CD14-positive monocyte (primary cell): ENCODE data around the gene FRMD7. TPM values are rescaled to one million over a fixed set of nuclear protein-coding genes. Genes with fewer than 3 reads are reported as not detected.

Experiments
- DNase-seq, 3 donors: peaks; one replicate each; pipeline ENCODE4 v3.0.0-alpha.2; 2011 to 2022
- H2AFZ ChIP-seq: 2 replicates; pipeline ENCODE4 v1.6.0; 2012; ENCODE audit warnings: mild to moderate bottlenecking, low read depth, low read length, inconsistent platforms; ENCODE audit not compliant: insufficient read depth, poor library complexity, severe bottlenecking
- H3K27ac ChIP-seq, 2 donors: 1 replicate in 1 of 2; 2 replicates in 1 of 2; pipeline ENCODE4 v1.5.1; 2012 to 2013; ENCODE audit warnings: low read length in 2 of 2, control low read depth in 1 of 2, inconsistent platforms in 1 of 2, low read depth in 1 of 2, mild to moderate bottlenecking in 1 of 2
- H3K27me3 ChIP-seq, 2 donors: one replicate each; pipeline versions ENCODE4 v1.6.0 to v1.6.1; 2011 to 2013; ENCODE audit warnings: low read length in 2 of 2; ENCODE audit not compliant: control insufficient read depth in 2 of 2, insufficient read depth in 2 of 2
- H3K36me3 ChIP-seq, 2 donors: replicated peaks in 1 of 2; 1 replicate in 1 of 2; 2 replicates in 1 of 2; pipeline versions ENCODE4 v1.5.1 to v1.6.1; 2012 to 2013; ENCODE audit warnings: low read length in 2 of 2, control low read depth in 1 of 2, inconsistent platforms in 1 of 2, mild to moderate bottlenecking in 1 of 2; ENCODE audit not compliant: insufficient read depth in 2 of 2, control insufficient read depth in 1 of 2
- H3K4me1 ChIP-seq, 2 donors: 1 replicate in 1 of 2; 2 replicates in 1 of 2; pipeline versions ENCODE4 v1.5.1 to v1.6.1; 2012 to 2013; ENCODE audit warnings: low read length in 2 of 2, control low read depth in 1 of 2, inconsistent platforms in 1 of 2, mild to moderate bottlenecking in 1 of 2, moderate library complexity in 1 of 2; ENCODE audit not compliant: insufficient read depth in 2 of 2, control insufficient read depth in 1 of 2
- H3K4me2 ChIP-seq: replicated peaks from 2 replicates; pipeline ENCODE3; 2012; ENCODE audit warnings: low read length, moderate library complexity, mild to moderate bottlenecking; ENCODE audit not compliant: poor library complexity, severe bottlenecking; ENCODE audit errors: extremely low read depth
- H3K4me3 ChIP-seq, 3 experiments: fragments of 200-600 bp in 1 of 3; sonication (generic) in 1 of 3; replicated peaks in 1 of 3; 1 replicate in 2 of 3; 2 replicates in 1 of 3; pipeline ENCODE4 v1.5.1; 2011 to 2013; ENCODE audit warnings: low read length in 3 of 3, mild to moderate bottlenecking in 3 of 3, control low read depth in 2 of 3, low read depth in 2 of 3, inconsistent platforms in 1 of 3, moderate library complexity in 1 of 3
- H3K79me2 ChIP-seq: 2 replicates; pipeline ENCODE4 v1.6.0; 2012; ENCODE audit warnings: mild to moderate bottlenecking, control low read depth, inconsistent platforms, low read length, moderate library complexity; ENCODE audit not compliant: insufficient read depth
- H3K9ac ChIP-seq: 2 replicates; pipeline ENCODE4 v1.6.0; 2017; ENCODE audit warnings: low read length, mild to moderate bottlenecking; ENCODE audit not compliant: insufficient read depth, poor library complexity, severe bottlenecking
- H3K9me3 ChIP-seq, 2 donors: replicated peaks in 1 of 2; 1 replicate in 1 of 2; 2 replicates in 1 of 2; pipeline versions ENCODE4 v1.5.1 to v1.6.1; 2012 to 2013; ENCODE audit warnings: low read length in 2 of 2, control low read depth in 1 of 2; ENCODE audit not compliant: control insufficient read depth in 1 of 2, insufficient read depth in 1 of 2
- H4K20me1 ChIP-seq: 2 replicates; pipeline ENCODE4 v1.6.0; 2012; ENCODE audit warnings: mild to moderate bottlenecking, low read length, control low read depth, moderate library complexity; ENCODE audit not compliant: insufficient read depth
- H3K27ac Mint-ChIP-seq, 7 donors: one replicate each; pipeline ENCODE4 v1.8.0; 2020; ENCODE audit warnings: mild to moderate bottlenecking in 7 of 7, mixed read lengths in 7 of 7, moderate library complexity in 6 of 7, inconsistent platforms in 2 of 7
- H3K27me3 Mint-ChIP-seq, 3 donors: one replicate each; pipeline ENCODE4 v1.8.0; 2021 to 2022; ENCODE audit warnings: low read depth in 3 of 3, mild to moderate bottlenecking in 3 of 3, mixed read lengths in 3 of 3, moderate library complexity in 3 of 3, inconsistent platforms in 1 of 3
- H3K36me3 Mint-ChIP-seq, 2 donors: one replicate each; pipeline ENCODE4 v1.8.0; 2020; ENCODE audit warnings: mixed read lengths in 2 of 2, inconsistent platforms in 1 of 2, mild to moderate bottlenecking in 1 of 2
- H3K4me1 Mint-ChIP-seq: one replicate; pipeline ENCODE4 v1.8.0; 2020; ENCODE audit warnings: mild to moderate bottlenecking, mixed read lengths
- H3K4me3 Mint-ChIP-seq, 2 donors: one replicate each; pipeline ENCODE4 v1.8.0; 2020; ENCODE audit warnings: mild to moderate bottlenecking in 2 of 2, mixed read lengths in 2 of 2, moderate library complexity in 1 of 2
- H3K9me3 Mint-ChIP-seq, 7 donors: one replicate each; pipeline ENCODE4 v1.8.0; 2020 to 2022; ENCODE audit warnings: mixed read lengths in 7 of 7, mild to moderate bottlenecking in 6 of 7, moderate library complexity in 6 of 7, inconsistent platforms in 2 of 7
- CTCF ChIP-seq: fragments of 200-600 bp; IDR thresholded peaks from one replicate; pipeline ENCODE4 v1.8.0; 2022; ENCODE audit warnings: antibody characterized with exemption, mild to moderate bottlenecking
- WGBS: methylation state at CpG from one replicate; pipeline ENCODE4 v1.1.5; 2013; ENCODE audit warnings: missing lambda C conversion rate; ENCODE audit not compliant: insufficient coverage; 5-methylcytosine and 5-hydroxymethylcytosine counted together
- intact Hi-C, 2 donors: fragments of 100-400 bp; cut with micrococcal nuclease; formaldehyde crosslinking; loops; one replicate each; pipeline versions ENCODE4 v1.15.0 to v1.15.1; 2023
- polyA plus RNA-seq, 3 donors: library from polyadenylated mRNA; depleted of rRNA in 1 of 3; unstranded in 2 of 3; stranded (reverse) in 1 of 3; fragments of 300-500 nt in 2 of 3; fragments of >200 nt in 1 of 3; fragmentation: Illumina TruSeq in 2 of 3; gene quantifications; 1 replicate in 2 of 3; 2 replicates in 1 of 3; pipeline ENCODE4 v1.2.3, GENCODE V29; 2012 to 2021

Gene FRMD7
- polyA plus RNA-seq, 3 donors, result not detected

- no peak overlapping the region for H3K4me3 Mint-ChIP-seq
- no peaks in the 10 kb centered on the region for H3K36me3 Mint-ChIP-seq
Observed at GRCh38 chrX:132115792-132116191, 12.0 kb downstream of the FRMD7 start.

GRCh38 chrX:132114607-132115006, 13.2 kb downstream of the FRMD7 start:
- Histone ChIP-seq H3K9ac (no peak overlapping the region), H3K27ac (no peak overlapping the region), H3K4me2 (no peak overlapping the region), H2AFZ (no peak overlapping the region), H3K4me3 (no peak overlapping the region), H3K79me2 (no peaks in the 10 kb centered on the region), H3K9me3 (no peaks in the 10 kb centered on the region), H4K20me1 (no peaks in the 10 kb centered on the region), H3K36me3 (no peaks in the 10 kb centered on the region), H3K27me3 (peaks cover 0 to 2% of the 10 kb centered on the region in 2 donors), H3K4me1 (no peaks in the 10 kb centered on the region)
- Mint-ChIP-seq H3K36me3 (no peaks in the 10 kb centered on the region), H3K9me3 (peaks cover 0 to 1% (median 0%) of the 10 kb centered on the region in 7 donors), H3K4me1 (peaks cover 6% of the 10 kb centered on the region), H3K4me3 (no peak overlapping the region), H3K27me3 (peaks cover 2 to 9% (median 3%) of the 10 kb centered on the region in 3 donors), H3K27ac (peak overlapping the region in 1 of 7 donors; percentile 68)
- no peak for TF ChIP-seq CTCF
- intact Hi-C loops, result no loop called here
- DNase-seq, result no peak

More at GRCh38 chrX:132115792-132116191, 12.0 kb downstream of the FRMD7 start:
- no peak overlapping the region for H3K4me2 ChIP-seq
- no peak overlapping the region for H2AFZ ChIP-seq
- H3K9me3 ChIP-seq, result no peaks in the 10 kb centered on the region
- H3K4me1 ChIP-seq, result no peaks in the 10 kb centered on the region
- TF ChIP-seq CTCF, result no peak
- WGBS, result no CpG with 5 or more reads among the region's 5 CpGs
- Mint-ChIP-seq H3K27me3 (peaks cover 2 to 13% (median 3%) of the 10 kb centered on the region in 3 donors), H3K9me3 (peaks cover 0 to 3% (median 0%) of the 10 kb centered on the region in 7 donors), H3K27ac (no peak overlapping the region), H3K4me1 (peaks cover 6% of the 10 kb centered on the region)
- H4K20me1 ChIP-seq, result no peaks in the 10 kb centered on the region
- no peak overlapping the region for H3K4me3 ChIP-seq
- no peaks in the 10 kb centered on the region for H3K36me3 ChIP-seq
- H3K27me3 ChIP-seq, result peaks cover 0 to 2% of the 10 kb centered on the region in 2 donors
- H3K27ac ChIP-seq, result no peak overlapping the region
- no peak overlapping the region for H3K9ac ChIP-seq
- no peak for DNase-seq
- H3K79me2 ChIP-seq, result no peaks in the 10 kb centered on the region
- intact Hi-C loops, result no loop called here
